ENCODE measurements around the gene MAP1B. TPM values are rescaled to one million over a fixed set of nuclear protein-coding genes. Genes with fewer than 3 reads are reported as not detected.

Gene MAP1B
- total and polyA plus RNA-seq, 10 of the 15 experiments (the other 5 are each of a cell fraction or from before 2014, with no cell fraction given) = 0.02 to 0.81 (median 0.06) TPM; not detected in 1

DNA sequence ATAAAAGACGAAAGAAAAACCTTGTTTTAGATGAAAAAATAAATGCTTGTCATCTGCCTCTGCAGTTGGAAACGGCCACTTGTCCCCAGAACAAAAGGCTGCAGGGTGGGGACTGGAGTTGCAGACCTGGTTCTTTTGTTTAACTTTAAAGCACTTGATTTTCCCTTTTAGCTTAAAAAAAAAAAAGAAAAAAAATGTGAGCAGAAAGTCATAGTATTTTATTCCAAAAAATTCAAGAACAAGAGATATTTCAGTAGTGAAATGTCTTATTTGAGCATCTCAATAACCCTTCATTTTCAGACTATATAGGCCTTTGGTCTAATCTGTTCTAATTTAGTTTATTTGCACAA is 1.8 kb downstream of the MAP1B start (continued):
- TF ChIP-seq ZNF384 (IDR thresholded peaks at IDR 0.05; ENCODE audit: borderline replicate concordance, low read depth, low read length) (no peak), JUND (IDR thresholded peaks at IDR 0.05; ENCODE audit: low read depth, low read length) (no peak), MYB (IDR thresholded peaks at IDR 0.05; ENCODE audit: borderline replicate concordance, low read depth, low read length) (no peak), YBX1 (IDR thresholded peaks at IDR 0.05) (no peak), ATF3 (IDR thresholded peaks at IDR 0.05; ENCODE audit: borderline replicate concordance, extremely low read depth, low read depth, low read length) (no peak), POU2F2 (IDR thresholded peaks at IDR 0.05; ENCODE audit: borderline replicate concordance, low read depth, low read length) (no peak)

- ChIA-PET SMC1A (ENCODE audit: uncharacterized antibody, unreplicated experiment) (no interaction called here), RAD21 (ENCODE audit: unreplicated experiment) (no interaction called here), POLR2A (interaction anchor here (0.5 kb wide), 1 partner anchor 1252 kb away, joined by 3 read pairs; no protein-coding TSS in a partner anchor), CTCF (no interaction called here)
- H3K4me3 ChIP-seq = no peak overlapping the region
- H3K27ac ChIP-seq (ENCODE audit: control insufficient read depth, insufficient read depth) = no peak overlapping the region
- FAIRE-seq = no peak
- H3K27me3 ChIP-seq (replicated peaks in 1 of 2; ENCODE audit: control insufficient read depth in 2 of 2, insufficient read depth in 2 of 2, low read length in 1 of 2) = peaks cover 5 to 18% of the 10 kb centered on the region in 2 experiments
- BruUV-seq (replicated peaks) = no TSS peak
- H4K20me1 ChIP-seq (ENCODE audit: control insufficient read depth, insufficient read depth) = no peaks in the 10 kb centered on the region
- H2AFZ ChIP-seq (ENCODE audit: control insufficient read depth, low read depth, low read length) = no peak overlapping the region
- no peak overlapping the region for H3K4me2 ChIP-seq (ENCODE audit: control insufficient read depth, insufficient read depth)
- no peak for DNase-seq (ENCODE audit: low read depth, low spot score)
- ATAC-seq = no peak
- H3K9ac ChIP-seq (ENCODE audit: control insufficient read depth, insufficient read depth, low read length) = no peak overlapping the region
- no peaks in the 10 kb centered on the region for H3K9me3 ChIP-seq (replicated peaks; ENCODE audit: control insufficient read depth, insufficient read depth, low read length)
- no peaks in the 10 kb centered on the region for H3K79me2 ChIP-seq (ENCODE audit: control insufficient read depth, insufficient read depth, low read length)
- WGBS (ENCODE audit: insufficient coverage, insufficient replicate concordance, low lambda C conversion rate, missing lambda C conversion rate) = 68% methylated on average over 10 of the region's 10 CpGs
- intact Hi-C loops (cut with micrococcal nuclease; ENCODE audit: unreplicated experiment) (no loop called here), in situ Hi-C loops (cut with MboI) (no loop called here)
- no peaks in the 10 kb centered on the region for H3K36me3 ChIP-seq (ENCODE audit: control insufficient read depth in 2 of 2, insufficient read depth in 2 of 2, low read length in 1 of 2)
- no peak for TF ChIP-seq SREBF2 (IDR thresholded peaks at IDR 0.05; ENCODE audit: low read length)
- no peak for TF ChIP-seq ATF3 (IDR thresholded peaks at IDR 0.05; ENCODE audit: borderline replicate concordance, extremely low read depth, low read depth, low read length)
- no peak for TF ChIP-seq ZBED1 (IDR thresholded peaks at IDR 0.05; ENCODE audit: borderline replicate concordance)
- no peak for TF ChIP-seq ZNF24 (IDR thresholded peaks at IDR 0.05)
- no peak for TF ChIP-seq PAX8 (IDR thresholded peaks at IDR 0.05)
- no peak for TF ChIP-seq NFIC (IDR thresholded peaks at IDR 0.05; ENCODE audit: low read depth, low read length)
- no peak for TF ChIP-seq EZH2 (IDR thresholded peaks at IDR 0.05; ENCODE audit: borderline replicate concordance, control insufficient read depth, low read depth, low read length)
- TF ChIP-seq KAT2A (conservative IDR thresholded peaks at IDR 0.05; ENCODE audit: control insufficient read depth, low read depth, low read length) = no peak
- TF ChIP-seq CBX3 (IDR thresholded peaks at IDR 0.05; ENCODE audit: borderline replicate concordance, low read depth) = no peak
- TF ChIP-seq ZNF217 (IDR thresholded peaks at IDR 0.05) = no peak
- TF ChIP-seq SP1 (IDR thresholded peaks at IDR 0.05; ENCODE audit: low read depth, low read length) = no peak
- TF ChIP-seq USF2 (IDR thresholded peaks at IDR 0.05; ENCODE audit: borderline replicate concordance, low read depth, low read length) = no peak
- TF ChIP-seq NR2C2 (IDR thresholded peaks at IDR 0.05; ENCODE audit: borderline replicate concordance, control insufficient read depth, insufficient read length, low read depth) = no peak
- no peak for TF ChIP-seq NR2C1 (IDR thresholded peaks at IDR 0.05)
- no peak for TF ChIP-seq WRNIP1 (IDR thresholded peaks at IDR 0.05; ENCODE audit: borderline replicate concordance, low read depth, low read length)
- TF ChIP-seq SIN3A (IDR thresholded peaks at IDR 0.05; ENCODE audit: low read depth, low read length) = no peak
- H3K4me1 ChIP-seq (ENCODE audit: control insufficient read depth, insufficient read depth, low read length) = 0 out of 2 replicates have a peak, but pooled peaks cover 2% of the 10 kb centered on the region
These were observed 2.4 kb downstream of the MAP1B start for GRCh38 chr5:72109625-72110024.

All from GM12878 (cell line).